Uterus (tissue), 4 donors: ENCODE data around the gene SEMA6C. TPM values are rescaled to one million over a fixed set of nuclear protein-coding genes. Genes with fewer than 3 reads are reported as not detected.
A peak's percentile ranks its signal among the peaks of the same experiment; 100 is the strongest.

Experiments
- DNase-seq, 2 donors: peaks; one replicate each; pipeline ENCODE4 v3.0.0-alpha.2; 2019 to 2020
- H3K27ac ChIP-seq, 2 donors: fragments of 200-600 bp; sonication (generic); 1 replicate in 1 of 2; 2 replicates in 1 of 2; pipeline ENCODE4 v1.5.1; 2016 to 2018
- H3K27me3 ChIP-seq, 2 donors: fragments of 200-600 bp; sonication (generic); one replicate each; pipeline ENCODE4 v1.5.1; 2018 to 2019; ENCODE audit warnings: control low read depth in 1 of 2
- H3K36me3 ChIP-seq, 2 donors: fragments of 200-600 bp; sonication (generic); one replicate each; pipeline ENCODE4 v1.5.1; 2019; ENCODE audit warnings: control low read depth in 1 of 2
- H3K4me1 ChIP-seq, 2 donors: fragments of 200-600 bp; sonication (generic); one replicate each; pipeline ENCODE4 v1.5.1; 2018 to 2019; ENCODE audit warnings: control low read depth in 1 of 2
- H3K4me3 ChIP-seq, 2 donors: fragments of 200-600 bp; sonication (generic); 1 replicate in 1 of 2; 2 replicates in 1 of 2; pipeline ENCODE4 v1.5.1; 2018 to 2019; ENCODE audit warnings: mild to moderate bottlenecking in 1 of 2
- H3K9me3 ChIP-seq, 2 donors: fragments of 200-600 bp; sonication (generic); one replicate each; pipeline ENCODE4 v1.5.1; 2019; ENCODE audit warnings: control low read depth in 1 of 2
- CTCF ChIP-seq, 4 experiments: fragments of 200-600 bp in 2 of 4; fragments of 450-650 bp in 2 of 4; sonication (generic) in 2 of 4; IDR thresholded peaks; one replicate each; pipeline ENCODE4 v1.5.1; 2016 to 2019; ENCODE audit warnings: antibody characterized with exemption in 4 of 4, mild to moderate bottlenecking in 2 of 4, moderate library complexity in 1 of 4
- POLR2A ChIP-seq, 2 donors: fragments of 450-650 bp; IDR thresholded peaks; one replicate each; pipeline ENCODE4 v1.6.1; 2016; ENCODE audit warnings: antibody characterized with exemption in 2 of 2, mild to moderate bottlenecking in 1 of 2, moderate library complexity in 1 of 2
- intact Hi-C: fragments of 100-400 bp; cut with DNase I; formaldehyde crosslinking; loops from one replicate; pipeline ENCODE4 v1.15.1; 2023; ENCODE audit warnings: low total_unique reads
- total RNA-seq, 4 donors: library from RNA; depleted of rRNA in 3 of 4; stranded (reverse); fragments of >200 nt in 3 of 4; gene quantifications; one replicate each; pipeline versions ENCODE4 v1.1.0 to v1.2.4, GENCODE V29; 2014 to 2023
- donor health status: DM: yes; HTN: yes; CAD: no.

The SEMA6C gene
- total RNA-seq, 4 donors from 2014 or later = 0.88 to 31.3 (median 10.4) TPM

GRCh38 chr1:151133018-151133806 is 13.2 kb downstream of the SEMA6C start:
- peak; percentile 78 to 80 for DNase-seq
- intact Hi-C loops = no loop called here
- Histone ChIP-seq H3K4me1 (peaks cover 0 to 6% of the 10 kb centered on the region in 2 donors), H3K36me3 (no peaks in the 10 kb centered on the region), H3K4me3 (peak overlapping the region in 1 of 2 donors; percentile 38), H3K27ac (peak overlapping the region; percentile 77 to 94), H3K9me3 (no peaks in the 10 kb centered on the region), H3K27me3 (no peaks in the 10 kb centered on the region)
- peak in 1 of 2 donors; percentile 22 for TF ChIP-seq POLR2A (IDR thresholded peaks at IDR 0.05)
- peak in 2 of 4 experiments; percentile 1 to 19 for TF ChIP-seq CTCF (IDR thresholded peaks at IDR 0.05)

- intact Hi-C loops = no loop called here
- no peaks in the 10 kb centered on the region for H3K9me3 ChIP-seq
- H3K4me3 ChIP-seq = peak overlapping the region; percentile 25 to 38
- H3K36me3 ChIP-seq = no peaks in the 10 kb centered on the region
- DNase-seq = peak in 1 of 2 donors; percentile 37
- no peak for TF ChIP-seq POLR2A (IDR thresholded peaks at IDR 0.05)
- no peak for TF ChIP-seq CTCF (IDR thresholded peaks at IDR 0.05)
- H3K27me3 ChIP-seq = no peaks in the 10 kb centered on the region
- peaks cover 0 to 6% of the 10 kb centered on the region in 2 donors for H3K4me1 ChIP-seq
- peak overlapping the region; percentile 77 to 94 for H3K27ac ChIP-seq
These were observed 14.0 kb downstream of the SEMA6C start for GRCh38 chr1:151132335-151133017.

GRCh38 chr1:151131701-151132334 is 14.6 kb downstream of the SEMA6C start:
- intact Hi-C loops = no loop called here
- H3K4me3 ChIP-seq = peak overlapping the region; percentile 25 to 38

GRCh38 chr1:151130987-151131586 is 15.3 kb downstream of the SEMA6C start:
- H3K27ac ChIP-seq = peak overlapping the region; percentile 77 to 94
- H3K4me3 ChIP-seq = peak overlapping the region; percentile 25 to 38
- intact Hi-C loops = no loop called here
- no peaks in the 10 kb centered on the region for H3K36me3 ChIP-seq
- DNase-seq = peak; percentile 93 to 95
- peaks cover 0 to 6% of the 10 kb centered on the region in 2 donors for H3K4me1 ChIP-seq
- peak; percentile 34 to 55 for TF ChIP-seq POLR2A (IDR thresholded peaks at IDR 0.05)
- TF ChIP-seq CTCF (IDR thresholded peaks at IDR 0.05) = peak in 2 of 4 experiments; percentile 7 to 16
- no peaks in the 10 kb centered on the region for H3K9me3 ChIP-seq
- H3K27me3 ChIP-seq = no peaks in the 10 kb centered on the region

More at GRCh38 chr1:151131701-151132334, 14.6 kb downstream of the SEMA6C start:
- Histone ChIP-seq H3K27ac (peak overlapping the region; percentile 77 to 94), H3K4me1 (peaks cover 0 to 6% of the 10 kb centered on the region in 2 donors), H3K9me3 (no peaks in the 10 kb centered on the region), H3K27me3 (no peaks in the 10 kb centered on the region), H3K36me3 (no peaks in the 10 kb centered on the region)
- peak in 1 of 2 donors; percentile 4 for TF ChIP-seq POLR2A (IDR thresholded peaks at IDR 0.05)
- TF ChIP-seq CTCF (IDR thresholded peaks at IDR 0.05) = no peak
- peak; percentile 59 to 62 for DNase-seq
